HG03097 (cell line): Measurements from ENCODE around the gene MAML1.
"Not testable (repeated sequence)": the region's sequence is repeated elsewhere in the genome, so short reads cannot be mapped to it uniquely, and the experiment has no call there.

Experiments used
- ATAC-seq: cut with Tn5 transposase; IDR thresholded peaks from one replicate; pipeline ENCODE4 v1.9.1; 2021; ENCODE audit not compliant: unreplicated experiment, low FRiP score

The MAML1 gene

DNA sequence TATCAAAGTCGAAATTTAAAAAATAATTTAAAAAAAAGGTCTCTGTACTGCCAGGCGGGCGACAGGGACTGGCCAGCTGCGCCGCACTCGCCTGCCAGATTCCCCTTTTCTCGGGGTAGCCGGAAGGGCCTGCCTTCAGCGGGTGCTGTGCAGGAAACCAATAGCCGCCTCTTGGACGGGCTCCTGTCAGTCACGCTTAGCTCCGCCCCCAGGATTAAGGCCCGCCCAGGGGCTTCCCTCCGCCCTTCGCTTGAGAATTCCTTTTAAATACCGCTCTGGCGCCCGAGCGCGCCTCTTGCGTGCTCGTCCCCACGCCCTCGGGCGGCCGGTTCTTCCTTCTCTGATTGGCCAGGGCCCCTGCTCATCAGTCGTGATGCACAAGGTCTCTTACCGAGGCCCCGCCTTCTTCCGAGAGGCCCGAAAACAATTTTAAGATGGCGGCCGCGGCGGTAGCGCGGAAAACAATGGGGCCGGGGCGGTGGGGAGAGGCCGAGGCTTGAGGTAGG, at the start of gene MAML1:
Gene MAML1, plus strand, starts transcription at position 411 of the 506 bp plus-strand sequence. CDS start 291 bp downstream, outside the sequence.
- ATAC-seq: peak; percentile 97

- ATAC-seq: not testable (repeated sequence)
These were observed 43.4 kb upstream of the MAML1 start for GRCh38 chr5:179689212-179689611.

DNA sequence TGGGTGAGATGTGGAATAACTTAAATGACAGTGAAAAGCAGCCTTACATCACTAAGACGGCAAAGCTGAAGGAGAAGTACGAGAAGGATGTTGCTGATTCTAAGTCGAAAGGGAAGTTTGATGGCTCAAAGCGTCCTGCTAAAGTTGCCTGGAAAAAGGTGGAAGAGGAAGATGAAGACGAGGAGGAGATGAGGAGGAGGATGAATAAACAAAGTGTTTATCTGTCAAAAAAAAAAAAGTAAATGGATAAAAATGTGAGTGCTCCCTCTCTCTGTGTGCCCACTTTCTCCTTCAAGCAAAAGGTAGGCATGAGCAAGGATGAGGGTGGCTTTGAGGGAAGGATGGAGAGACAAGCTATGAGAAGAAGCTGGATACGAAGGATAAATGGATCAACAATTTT, 38.1 kb upstream of the MAML1 start:
- no peak for ATAC-seq

GRCh38 chr5:179696603-179697002, 36.0 kb upstream of the MAML1 start:
- no peak for ATAC-seq

DNA sequence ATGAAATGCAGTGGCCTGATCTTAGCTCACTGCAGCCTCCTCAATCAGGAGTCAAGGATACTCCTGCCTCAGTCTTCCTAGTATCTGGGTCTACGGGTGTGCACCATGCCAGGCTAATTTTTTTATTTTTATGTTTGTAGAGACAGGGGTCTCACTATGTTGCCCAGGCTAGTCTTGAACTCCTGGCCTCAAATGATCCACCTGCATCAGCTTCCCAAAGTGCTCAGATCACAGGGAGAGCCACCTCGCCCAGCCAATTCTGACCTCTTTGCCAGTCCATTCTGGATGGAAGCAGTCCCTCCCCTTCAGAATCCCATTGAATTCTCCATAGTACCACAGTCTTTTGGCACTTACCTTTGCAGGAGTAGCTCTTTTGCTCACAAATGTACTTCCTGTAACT, 35.5 kb upstream of the MAML1 start:
- ATAC-seq: no peak

GRCh38 chr5:179697543-179697942, 35.1 kb upstream of the MAML1 start:
- not testable (repeated sequence) for ATAC-seq

GRCh38 chr5:179697993-179698934, 34.4 kb upstream of the MAML1 start:
- peak; percentile 91 for ATAC-seq

DNA sequence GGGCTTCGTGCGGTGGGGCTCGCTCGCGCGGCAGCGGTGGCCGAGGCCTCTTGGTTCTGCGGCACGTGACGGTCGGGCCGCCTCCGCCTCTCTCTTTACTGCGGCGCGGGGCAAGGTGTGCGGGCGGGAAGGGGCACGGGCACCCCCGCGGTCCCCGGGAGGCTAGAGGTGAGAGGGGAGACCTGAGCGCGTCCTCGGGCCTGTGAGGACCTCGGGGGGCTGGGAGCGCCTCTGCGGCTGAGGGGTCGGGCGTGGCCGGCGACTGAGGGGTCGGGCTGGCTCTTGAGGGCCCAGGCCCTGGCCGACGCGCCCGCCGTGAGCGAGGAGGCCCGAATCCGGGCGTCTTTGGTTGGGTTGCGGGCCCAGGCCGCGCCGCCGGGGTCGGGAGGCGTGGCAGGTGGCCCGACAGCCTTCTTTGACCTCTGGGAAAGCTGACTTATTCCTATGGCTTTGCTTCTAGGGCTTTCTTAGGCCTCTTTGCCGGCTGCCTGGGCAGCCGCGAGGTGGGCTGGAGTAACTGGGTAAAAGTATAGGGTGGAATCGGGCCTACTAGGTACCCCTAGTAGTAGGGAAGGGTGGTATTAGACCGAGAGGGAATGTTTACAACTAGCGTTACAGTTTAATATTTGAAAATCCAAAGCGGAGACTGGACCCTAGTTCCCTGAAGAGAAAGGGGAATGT, 33.5 kb upstream of the MAML1 start, which contains the start of gene CANX:
Gene CANX, plus strand, starts transcription at position 33 of the 681 bp plus-strand sequence. CDS start 6,715 bp downstream, outside the sequence.
- no peak for ATAC-seq

DNA sequence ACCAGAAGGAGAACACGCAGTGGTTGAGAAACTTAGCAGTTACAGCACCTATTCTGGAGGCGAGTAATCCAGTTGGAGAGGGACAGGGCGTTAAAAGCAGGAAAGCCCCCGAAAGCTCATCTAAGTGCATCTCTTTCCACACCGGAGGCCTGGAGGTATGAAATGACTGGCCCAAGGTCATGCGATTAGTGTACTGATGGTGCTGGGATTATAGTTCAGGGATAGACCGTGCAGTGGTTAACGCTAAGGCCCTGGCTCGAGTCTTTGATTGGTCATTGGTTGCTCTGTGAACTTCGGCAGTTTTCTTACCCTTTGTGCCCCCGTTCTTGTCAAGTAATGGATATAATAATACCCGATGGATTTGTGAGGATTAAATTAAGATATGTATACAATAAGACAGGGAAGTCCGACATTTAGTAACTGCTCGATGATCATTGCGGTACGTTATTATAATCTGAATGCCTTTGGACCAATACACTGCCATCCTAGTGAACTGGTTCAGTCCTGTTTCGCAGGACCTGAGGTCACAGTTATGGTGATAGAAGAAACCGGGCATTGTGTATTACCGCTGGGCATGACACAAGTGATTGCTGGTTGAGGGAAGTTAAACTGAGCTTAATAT, 32.9 kb upstream of the MAML1 start:
- no peak for ATAC-seq

GRCh38 chr5:179700401-179700918, 32.2 kb upstream of the MAML1 start:
- ATAC-seq: no peak

- no peak for ATAC-seq
These were observed 16.3 kb upstream of the MAML1 start for GRCh38 chr5:179716286-179716685.

- no peak for ATAC-seq
These were observed 12.4 kb upstream of the MAML1 start for GRCh38 chr5:179720222-179720621.

- no peak for ATAC-seq
These were observed 8.5 kb upstream of the MAML1 start for GRCh38 chr5:179724163-179724562.

GRCh38 chr5:179727106-179727505, 5.5 kb upstream of the MAML1 start:
- ATAC-seq: no peak

GRCh38 chr5:179729303-179729702, 3.3 kb upstream of the MAML1 start:
- no peak for ATAC-seq

GRCh38 chr5:179729727-179730126, 2.9 kb upstream of the MAML1 start:
- ATAC-seq: no peak

GRCh38 chr5:179730356-179730755, 2.3 kb upstream of the MAML1 start:
- ATAC-seq: no peak

GRCh38 chr5:179730852-179731251, 1.8 kb upstream of the MAML1 start:
- no peak for ATAC-seq

DNA sequence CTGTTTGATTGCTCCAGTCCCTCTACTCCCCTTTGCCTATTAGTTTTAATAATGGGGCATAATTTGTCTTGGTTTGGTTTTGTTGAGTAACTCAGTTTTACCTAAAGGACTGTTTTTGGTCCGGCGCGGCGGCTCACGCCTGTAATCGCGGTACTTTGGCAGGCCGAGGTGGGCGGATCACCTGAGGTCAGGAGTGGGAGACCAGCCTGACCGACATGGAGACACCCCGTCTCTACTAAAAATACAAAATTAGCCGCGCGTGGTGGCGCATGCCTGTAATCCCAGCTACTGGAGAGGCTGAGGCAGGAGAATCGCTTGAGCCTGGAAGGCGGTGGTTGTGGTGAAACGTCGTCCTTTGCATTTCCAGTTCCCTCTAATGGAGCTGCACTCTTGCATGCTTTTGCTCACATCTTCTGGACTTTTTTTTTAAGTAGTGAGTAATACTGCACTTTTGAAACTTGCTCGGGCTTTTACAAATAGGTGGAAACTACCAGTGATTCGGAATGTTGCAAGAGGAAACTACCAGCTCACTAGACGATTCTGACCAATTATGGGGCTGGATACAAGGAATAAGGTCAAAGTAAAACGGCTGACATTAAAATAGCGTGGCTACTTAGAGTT, 721 bp upstream of the MAML1 start:
- peak; percentile 6 for ATAC-seq
